ENCODE measurements around the gene PDPK1.

Gene PDPK1

DNA sequence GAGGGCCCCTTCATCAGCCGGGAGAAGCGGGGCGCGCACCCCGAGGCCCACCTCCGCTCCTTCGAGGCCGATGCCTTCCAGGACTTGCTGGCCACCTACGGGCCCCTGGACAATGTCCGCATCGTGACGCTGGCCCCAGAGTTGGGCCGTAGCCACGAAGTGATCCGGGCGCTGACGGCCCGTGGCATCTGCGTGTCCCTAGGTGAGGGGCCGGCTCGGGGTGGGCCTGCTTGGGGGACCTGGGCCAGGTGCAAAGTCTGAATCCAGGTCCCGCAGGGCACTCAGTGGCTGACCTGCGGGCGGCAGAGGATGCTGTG, 10.1 kb upstream of the PDPK1 start:
- Histone ChIP-seq H3K27me3 (ENCODE audit: insufficient read depth, low read length) (no peaks in the 10 kb centered on the region), H2AFZ (ENCODE audit: low read length) (no peak overlapping the region), H3K36me3 (ENCODE audit: insufficient read depth, low read length) (peaks cover 43% of the 10 kb centered on the region; the same call in 1 of the 2 replicates), H3K27ac (ENCODE audit: low read depth, low read length, poor library complexity, severe bottlenecking) (no peak overlapping the region), H3K4me2 (ENCODE audit: low read length) (no peak overlapping the region), H3K4me1 (ENCODE audit: insufficient read depth, low read length, severe bottlenecking) (peaks cover 12% of the 10 kb centered on the region), H3K9ac (ENCODE audit: low read length) (no peak overlapping the region), H3K9me2 (ENCODE audit: low read depth, low read length) (no peaks in the 10 kb centered on the region), H3F3A (ENCODE audit: insufficient read depth, low read length) (no peaks in the 10 kb centered on the region), H3K9me3 (ENCODE audit: low read length) (no peaks in the 10 kb centered on the region), H4K20me1 (ENCODE audit: insufficient read depth, low read length) (no peaks in the 10 kb centered on the region), H3K4me3 (ENCODE audit: low read depth, low read length, poor library complexity, severe bottlenecking) (no peak overlapping the region), H3K79me2 (ENCODE audit: insufficient read depth, low read length) (no peaks in the 10 kb centered on the region)
- TF ChIP-seq EZH2 (IDR thresholded peaks at IDR 0.05; ENCODE audit: borderline replicate concordance, low read length), result no peak
- TF ChIP-seq, protein P1, sequence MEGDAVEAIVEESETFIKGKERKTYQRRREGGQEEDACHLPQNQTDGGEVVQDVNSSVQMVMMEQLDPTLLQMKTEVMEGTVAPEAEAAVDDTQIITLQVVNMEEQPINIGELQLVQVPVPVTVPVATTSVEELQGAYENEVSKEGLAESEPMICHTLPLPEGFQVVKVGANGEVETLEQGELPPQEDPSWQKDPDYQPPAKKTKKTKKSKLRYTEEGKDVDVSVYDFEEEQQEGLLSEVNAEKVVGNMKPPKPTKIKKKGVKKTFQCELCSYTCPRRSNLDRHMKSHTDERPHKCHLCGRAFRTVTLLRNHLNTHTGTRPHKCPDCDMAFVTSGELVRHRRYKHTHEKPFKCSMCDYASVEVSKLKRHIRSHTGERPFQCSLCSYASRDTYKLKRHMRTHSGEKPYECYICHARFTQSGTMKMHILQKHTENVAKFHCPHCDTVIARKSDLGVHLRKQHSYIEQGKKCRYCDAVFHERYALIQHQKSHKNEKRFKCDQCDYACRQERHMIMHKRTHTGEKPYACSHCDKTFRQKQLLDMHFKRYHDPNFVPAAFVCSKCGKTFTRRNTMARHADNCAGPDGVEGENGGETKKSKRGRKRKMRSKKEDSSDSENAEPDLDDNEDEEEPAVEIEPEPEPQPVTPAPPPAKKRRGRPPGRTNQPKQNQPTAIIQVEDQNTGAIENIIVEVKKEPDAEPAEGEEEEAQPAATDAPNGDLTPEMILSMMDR (IDR thresholded peaks at IDR 0.05; ENCODE audit: low read length), result no peak

DNA sequence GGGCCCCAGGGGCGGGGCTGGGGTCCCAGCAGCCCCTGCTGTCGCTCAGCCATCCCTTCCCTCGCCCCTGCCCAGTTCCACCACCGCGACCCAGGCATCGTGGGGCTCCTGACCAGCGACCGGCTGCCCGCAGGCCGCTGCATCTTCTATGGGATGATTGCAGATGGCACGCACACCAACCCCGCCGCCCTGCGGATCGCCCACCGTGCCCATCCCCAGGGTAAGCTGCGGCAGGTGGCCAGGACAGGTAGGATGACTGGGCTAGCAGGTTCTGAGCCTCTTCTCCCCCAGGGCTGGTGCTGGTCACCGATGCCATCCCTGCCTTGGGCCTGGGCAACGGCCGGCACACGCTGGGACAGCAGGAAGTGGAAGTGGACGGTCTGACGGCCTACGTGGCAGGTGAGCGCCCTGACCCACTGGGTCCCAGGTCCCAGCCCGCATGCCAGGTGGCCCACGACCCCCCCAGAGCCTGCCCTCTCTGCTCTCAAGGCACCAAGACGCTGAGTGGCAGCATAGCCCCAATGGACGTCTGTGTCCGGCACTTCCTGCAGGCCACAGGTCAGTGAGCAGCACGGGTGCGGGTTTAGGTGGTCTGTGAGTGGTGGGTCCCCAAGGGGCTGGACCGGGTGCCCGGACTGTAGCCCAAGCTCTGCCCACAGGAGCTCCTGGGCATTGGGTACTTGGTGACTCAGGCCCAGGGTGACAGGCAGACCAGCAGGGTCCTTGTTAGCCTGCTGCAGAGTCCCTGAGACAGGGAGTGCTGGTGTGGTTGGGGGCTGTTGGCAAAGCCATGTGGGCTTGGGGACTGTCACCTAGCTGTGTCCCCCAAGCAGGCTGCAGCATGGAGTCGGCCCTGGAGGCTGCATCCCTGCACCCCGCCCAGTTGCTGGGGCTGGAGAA, 9.4 kb upstream of the PDPK1 start:
- no peak overlapping the region for H3K27ac ChIP-seq (ENCODE audit: low read depth, low read length, poor library complexity, severe bottlenecking)
- no peaks in the 10 kb centered on the region for H3K9me3 ChIP-seq (ENCODE audit: low read length)
- H3K79me2 ChIP-seq (ENCODE audit: insufficient read depth, low read length), result no peaks in the 10 kb centered on the region
- H2AFZ ChIP-seq (ENCODE audit: low read length), result no peak overlapping the region
- no peaks in the 10 kb centered on the region for H4K20me1 ChIP-seq (ENCODE audit: insufficient read depth, low read length)
- TF ChIP-seq, protein P1 (IDR thresholded peaks at IDR 0.05; ENCODE audit: low read length), result no peak
- TF ChIP-seq EZH2 (IDR thresholded peaks at IDR 0.05; ENCODE audit: borderline replicate concordance, low read length), result no peak
- H3K4me3 ChIP-seq (ENCODE audit: low read depth, low read length, poor library complexity, severe bottlenecking), result no peak overlapping the region
- no peaks in the 10 kb centered on the region for H3K27me3 ChIP-seq (ENCODE audit: insufficient read depth, low read length)
- H3K9me2 ChIP-seq (ENCODE audit: low read depth, low read length), result no peaks in the 10 kb centered on the region
- H3F3A ChIP-seq (ENCODE audit: insufficient read depth, low read length), result no peaks in the 10 kb centered on the region
- peaks cover 15% of the 10 kb centered on the region for H3K4me1 ChIP-seq (ENCODE audit: insufficient read depth, low read length, severe bottlenecking)
- H3K9ac ChIP-seq (ENCODE audit: low read length), result no peak overlapping the region
- H3K36me3 ChIP-seq (ENCODE audit: insufficient read depth, low read length), result peaks cover 43% of the 10 kb centered on the region; the same call in 1 of the 2 replicates
- no peak overlapping the region for H3K4me2 ChIP-seq (ENCODE audit: low read length)

DNA sequence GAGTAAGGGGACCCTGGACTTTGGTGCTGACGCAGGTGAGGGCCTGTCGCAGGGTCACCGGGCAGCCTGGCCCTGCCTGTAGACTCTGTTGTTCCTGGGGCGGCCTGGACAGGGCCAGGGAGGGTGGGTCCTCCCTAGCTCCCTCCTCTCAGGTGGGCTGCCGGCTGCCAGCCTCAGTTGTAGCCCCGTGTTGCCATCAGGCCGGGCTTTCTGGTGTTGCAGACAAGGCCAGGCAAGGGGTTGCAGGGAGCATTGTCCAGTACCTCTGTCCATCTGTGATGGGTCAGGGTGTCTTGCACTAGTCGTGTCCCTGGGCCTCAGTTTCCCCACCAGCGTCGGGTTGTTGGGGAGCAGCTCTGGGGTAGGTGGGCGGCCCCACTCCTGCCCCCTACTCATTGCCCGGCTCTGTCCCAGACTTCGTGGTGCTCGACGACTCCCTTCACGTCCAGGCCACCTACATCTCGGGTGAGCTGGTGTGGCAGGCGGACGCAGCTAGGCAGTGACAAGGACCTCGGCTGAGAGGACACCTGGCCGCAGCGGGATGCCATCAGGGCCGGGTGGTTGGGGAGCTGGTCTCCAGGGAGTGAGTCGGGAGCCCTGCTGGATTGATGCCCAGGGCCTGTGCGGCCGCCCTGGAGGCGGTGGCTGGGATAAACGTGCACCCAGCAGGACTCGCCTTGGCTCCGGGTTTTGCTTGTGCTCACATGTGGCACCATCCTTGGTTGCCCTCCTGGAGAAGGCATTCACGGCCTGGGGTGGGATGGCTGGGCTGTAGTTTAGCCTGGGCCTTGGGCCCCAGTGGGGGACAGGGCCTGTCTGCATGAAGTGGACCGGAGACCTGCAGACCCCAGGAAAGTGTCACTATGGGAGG, 8.5 kb upstream of the PDPK1 start:
- H3K79me2 ChIP-seq (ENCODE audit: insufficient read depth, low read length), result no peaks in the 10 kb centered on the region
- no peaks in the 10 kb centered on the region for H3K9me2 ChIP-seq (ENCODE audit: low read depth, low read length)
- no peak overlapping the region for H3K27ac ChIP-seq (ENCODE audit: low read depth, low read length, poor library complexity, severe bottlenecking)
- no peaks in the 10 kb centered on the region for H3K9me3 ChIP-seq (ENCODE audit: low read length)
- H3K27me3 ChIP-seq (ENCODE audit: insufficient read depth, low read length), result no peaks in the 10 kb centered on the region
- peaks cover 15% of the 10 kb centered on the region for H3K4me1 ChIP-seq (ENCODE audit: insufficient read depth, low read length, severe bottlenecking)
- H3K4me3 ChIP-seq (ENCODE audit: low read depth, low read length, poor library complexity, severe bottlenecking), result no peak overlapping the region
- no peak overlapping the region for H2AFZ ChIP-seq (ENCODE audit: low read length)
- no peaks in the 10 kb centered on the region for H3F3A ChIP-seq (ENCODE audit: insufficient read depth, low read length)
- no peak overlapping the region for H3K4me2 ChIP-seq (ENCODE audit: low read length)
- H4K20me1 ChIP-seq (ENCODE audit: insufficient read depth, low read length), result no peaks in the 10 kb centered on the region
- peaks cover 40% of the 10 kb centered on the region; the same call in 1 of the 2 replicates for H3K36me3 ChIP-seq (ENCODE audit: insufficient read depth, low read length)
- no peak overlapping the region for H3K9ac ChIP-seq (ENCODE audit: low read length)
- TF ChIP-seq, protein P1 (IDR thresholded peaks at IDR 0.05; ENCODE audit: low read length), result no peak
- TF ChIP-seq EZH2 (IDR thresholded peaks at IDR 0.05; ENCODE audit: borderline replicate concordance, low read length), result no peak

Data from OCI-LY1 (cell line).